NOMO-1 treated with DMSO at 0.1 percent for 48 hours (cell line): ENCODE data around the gene RBMY1J.
"Not testable (repeated sequence)": the region's sequence is repeated elsewhere in the genome, so short reads cannot be mapped to it uniquely, and the experiment has no call there.

Experiments
- DNase-seq: peaks from one replicate; lab custom pipeline; 2025; ENCODE audit not compliant: unreplicated experiment; lab: John Stamatoyannopoulos, UW

Gene RBMY1J

GRCh38 chrY:22403110-22403509 is at the start of gene RBMY1J:
TSS of gene RBMY1J (plus strand) at chrY:22403410. CDS start at chrY:22405448, 2,038 bp downstream.
- not testable (repeated sequence) for DNase-seq

DNA sequence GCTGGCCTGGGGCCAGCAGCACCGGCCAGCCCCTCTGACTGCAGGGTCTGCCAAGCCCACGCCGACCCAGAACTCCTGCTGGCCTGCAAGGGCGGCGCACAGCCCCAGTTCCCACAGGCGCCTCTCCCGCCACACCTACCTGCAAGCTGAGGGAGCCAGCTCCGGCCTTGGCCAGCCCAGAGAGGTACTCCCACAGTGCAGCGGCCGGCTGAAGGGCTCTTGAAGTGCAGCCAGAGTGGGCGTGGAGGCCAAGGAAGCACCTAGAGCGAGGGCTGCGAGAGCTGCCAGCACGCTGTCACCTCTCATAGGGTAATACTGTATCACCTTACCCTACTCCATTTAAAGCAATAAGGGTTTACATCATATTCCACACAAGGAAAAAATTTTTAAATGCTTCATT is 35.8 kb upstream of the RBMY1J start:
- no peak for DNase-seq

GRCh38 chrY:22370623-22371022 is 32.6 kb upstream of the RBMY1J start:
- no peak for DNase-seq

- DNase-seq = no peak
Observed at GRCh38 chrY:22373494-22373893, 29.7 kb upstream of the RBMY1J start.

- DNase-seq = not testable (repeated sequence)
Observed at GRCh38 chrY:22444718-22445396, 41.6 kb downstream of the RBMY1J start.

DNA sequence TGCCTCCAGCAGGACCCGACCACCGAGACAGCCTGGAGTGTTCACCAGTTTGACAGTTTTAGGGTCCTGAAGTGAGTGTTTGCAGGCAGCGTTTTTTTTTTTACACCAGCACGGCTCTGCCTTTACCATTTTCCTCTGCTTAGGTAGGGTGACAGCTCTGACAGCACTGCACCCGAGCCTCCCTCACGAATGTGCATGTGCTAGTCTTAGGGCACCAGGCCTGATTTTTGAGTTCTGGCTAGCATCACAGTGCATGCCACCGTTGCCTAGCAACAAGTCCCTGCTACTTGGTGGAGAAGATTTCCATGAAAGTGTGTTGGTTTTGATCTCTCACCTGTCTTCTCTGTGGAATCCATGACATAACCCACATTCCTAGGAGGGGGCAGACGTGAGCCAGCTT is 52.3 kb downstream of the RBMY1J start:
- DNase-seq = not testable (repeated sequence)

DNA sequence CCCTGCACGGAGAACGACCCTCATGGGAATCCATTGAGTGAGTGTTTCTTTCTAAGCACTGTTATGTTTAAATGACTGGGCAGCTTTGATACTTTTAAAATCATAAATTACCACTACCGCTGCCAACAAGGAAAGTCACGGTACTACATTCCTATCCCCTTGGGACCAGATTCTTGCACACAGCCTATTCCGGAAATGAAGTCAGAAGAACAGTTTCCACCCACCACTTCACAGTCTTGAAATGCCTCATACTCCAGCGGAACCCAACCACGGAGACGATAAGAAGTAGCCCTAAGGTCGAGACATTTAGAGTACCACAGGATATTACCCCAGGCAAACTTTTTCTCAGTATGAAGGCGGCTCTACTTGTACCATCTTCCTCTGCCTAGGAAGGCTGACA is 58.8 kb downstream of the RBMY1J start:
- DNase-seq = not testable (repeated sequence)
